C4-2B (cell line): ENCODE measurements around the gene TTC34.
"Not testable (repeated sequence)": the region's sequence is repeated elsewhere in the genome, so short reads cannot be mapped to it uniquely, and the experiment has no call there.

Experiments used
- H3K27ac ChIP-seq: fragments of 450-650 bp; 2 replicates; pipeline ENCODE4 v1.5.1; 2017
- CTCF ChIP-seq: fragments of 450-650 bp; conservative IDR thresholded peaks from 2 replicates; pipeline ENCODE4 v1.5.1; 2017; ENCODE audit warnings: mild to moderate bottlenecking
- ZFX ChIP-seq: fragments of 450-650 bp; IDR thresholded peaks from 2 replicates; pipeline ENCODE4 v1.6.1; 2017

The TTC34 gene

GRCh38 chr1:2783435-2784397, 17.8 kb downstream of the TTC34 start:
- TF ChIP-seq CTCF (no peak), ZFX (no peak)

DNA sequence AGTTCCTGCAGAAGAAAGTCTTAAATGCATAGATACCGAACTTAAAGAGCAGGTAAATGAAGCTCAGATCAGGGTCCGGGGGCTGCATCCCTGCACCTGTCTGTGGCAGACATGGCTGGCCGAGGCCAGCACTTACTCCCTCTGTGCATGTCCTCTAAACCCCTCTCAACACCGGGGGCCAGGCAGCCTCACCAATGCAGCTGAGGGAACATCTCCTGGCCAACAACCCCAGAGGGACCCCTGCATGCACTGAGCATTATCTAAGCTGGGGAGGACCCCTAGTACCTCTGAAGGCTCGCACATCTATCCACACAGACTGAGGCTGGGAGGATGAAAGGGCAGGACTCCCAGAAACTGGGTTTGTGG, 18.4 kb downstream of the TTC34 start:
- H3K27ac ChIP-seq: no peak overlapping the region
- TF ChIP-seq ZFX (no peak), CTCF (no peak)

More at GRCh38 chr1:2783435-2784397, 17.8 kb downstream of the TTC34 start:
- no peak overlapping the region for H3K27ac ChIP-seq

GRCh38 chr1:2781627-2782026, 19.9 kb downstream of the TTC34 start:
- TF ChIP-seq CTCF (no peak), ZFX (no peak)
- no peak overlapping the region for H3K27ac ChIP-seq

DNA sequence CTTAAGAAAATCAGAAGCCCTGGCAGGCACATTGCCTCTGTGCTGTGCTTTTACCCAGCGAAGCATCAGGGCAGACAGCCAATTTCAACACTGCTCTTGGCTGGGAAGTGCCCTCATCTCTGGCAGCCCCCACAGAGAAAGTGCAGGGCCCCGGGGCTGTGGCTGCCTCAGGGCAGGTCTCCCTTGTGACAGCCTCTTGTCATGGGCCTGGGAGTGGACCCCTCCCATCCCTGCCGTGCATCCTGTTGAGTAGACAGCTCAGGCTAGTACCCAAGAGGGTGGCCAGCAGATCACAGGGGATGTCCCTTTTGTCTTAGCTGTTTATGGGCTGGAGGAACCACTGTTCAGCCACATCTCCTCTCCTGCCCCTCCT, 23.3 kb downstream of the TTC34 start:
- H3K27ac ChIP-seq: no peak overlapping the region
- TF ChIP-seq ZFX: no peak
- TF ChIP-seq CTCF: no peak

DNA sequence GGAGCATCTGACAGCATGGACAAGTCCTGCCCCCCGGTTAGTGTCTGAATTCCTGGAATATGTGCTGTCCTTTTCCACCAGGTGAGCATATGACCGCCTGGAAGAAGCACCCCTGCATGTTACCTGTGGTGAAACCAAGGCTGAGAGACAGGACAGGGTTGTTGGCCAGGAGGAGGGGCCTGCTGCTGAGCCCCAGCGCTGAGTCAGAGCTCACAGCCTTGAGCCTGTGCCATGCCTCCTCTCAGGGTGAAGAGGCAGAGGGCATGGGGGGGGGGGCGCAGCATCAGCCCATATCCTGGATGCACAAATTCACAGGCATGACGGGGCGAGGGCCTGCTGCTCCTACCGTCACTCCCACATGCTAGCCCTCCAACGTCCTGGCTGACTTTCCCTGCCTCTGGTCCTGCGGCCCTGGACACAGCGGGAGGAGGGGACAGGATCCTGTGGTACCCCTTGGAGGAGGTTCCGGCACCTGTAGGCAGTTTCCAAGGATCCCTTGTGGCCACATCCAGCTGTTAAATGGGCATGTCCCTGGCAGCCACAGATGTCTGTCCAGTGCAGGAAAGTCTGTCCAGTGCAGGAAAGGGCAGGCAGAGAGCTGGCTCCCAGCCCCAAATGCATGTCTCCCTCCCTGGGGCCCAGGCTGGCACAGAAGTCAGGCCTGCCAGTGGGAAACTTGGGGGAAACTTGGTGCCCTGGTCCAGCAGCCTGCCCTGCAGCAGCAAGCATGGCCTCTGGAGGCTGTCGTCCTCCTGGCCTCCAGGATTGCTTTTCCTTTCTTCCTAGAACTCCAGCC, 23.9 kb downstream of the TTC34 start:
- H3K27ac ChIP-seq: no peak overlapping the region
- TF ChIP-seq CTCF (no peak), ZFX (no peak)

- H3K27ac ChIP-seq: not testable (repeated sequence)
Observed at GRCh38 chr1:2775333-2775732, 26.2 kb downstream of the TTC34 start.

DNA sequence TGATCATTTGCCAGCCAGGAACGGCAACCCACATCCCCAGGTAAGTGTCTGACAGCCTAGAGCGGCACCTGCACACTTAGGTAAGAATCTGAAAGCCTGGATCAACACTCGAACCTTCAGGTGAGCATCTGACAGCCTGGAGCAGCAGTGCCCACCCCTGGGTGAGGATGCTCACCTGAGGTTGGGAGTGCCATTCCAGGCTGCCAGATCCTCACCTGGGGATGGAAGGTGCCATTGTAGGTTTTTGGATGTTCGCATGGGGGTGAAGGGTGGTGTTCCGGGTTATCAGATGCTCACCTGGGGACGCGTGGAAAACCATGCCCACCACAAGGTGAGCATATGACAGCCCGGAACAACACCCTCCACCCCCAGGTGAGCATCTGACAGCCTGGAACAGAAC, 33.4 kb downstream of the TTC34 start:
- not testable (repeated sequence) for H3K27ac ChIP-seq

DNA sequence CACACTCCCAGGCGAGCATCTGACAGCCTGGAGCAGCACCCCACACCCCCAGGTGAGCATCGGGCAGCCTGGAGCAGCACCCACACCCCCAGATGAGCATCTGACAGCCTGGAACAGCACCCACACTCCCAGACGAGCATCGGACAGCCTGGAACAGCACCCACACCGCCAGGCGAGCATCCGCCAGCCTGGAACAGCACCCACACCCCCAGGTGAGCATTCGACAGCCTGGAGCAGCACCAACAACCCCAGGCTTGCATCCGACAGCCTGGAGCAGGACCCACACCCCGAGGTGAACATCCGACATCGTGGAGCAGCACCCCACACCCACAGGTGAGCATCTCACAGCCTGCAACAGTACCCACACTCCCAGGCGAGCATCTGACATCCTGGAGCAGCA, 42.1 kb downstream of the TTC34 start:
- not testable (repeated sequence) for H3K27ac ChIP-seq

DNA sequence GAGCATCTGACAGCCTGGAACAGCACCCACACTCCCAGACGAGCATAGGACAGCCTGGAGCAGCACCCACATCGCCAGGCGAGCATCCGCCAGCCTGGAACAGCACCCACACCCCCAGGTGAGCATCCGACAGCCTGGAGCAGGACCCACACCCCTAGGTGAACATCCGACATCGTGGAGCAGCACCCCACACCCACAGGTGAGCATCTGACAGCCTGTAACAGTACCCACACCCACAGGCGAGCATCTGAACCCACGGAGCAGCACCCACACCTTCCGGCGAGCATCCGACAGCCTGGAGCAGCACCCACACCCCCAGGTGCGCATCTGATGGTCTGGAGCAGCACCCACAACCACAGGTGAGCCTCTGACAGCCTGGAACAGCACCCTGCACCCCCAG, 44.0 kb downstream of the TTC34 start:
- not testable (repeated sequence) for H3K27ac ChIP-seq

- not testable (repeated sequence) for H3K27ac ChIP-seq
Observed at GRCh38 chr1:2755426-2755825, 46.1 kb downstream of the TTC34 start.

DNA sequence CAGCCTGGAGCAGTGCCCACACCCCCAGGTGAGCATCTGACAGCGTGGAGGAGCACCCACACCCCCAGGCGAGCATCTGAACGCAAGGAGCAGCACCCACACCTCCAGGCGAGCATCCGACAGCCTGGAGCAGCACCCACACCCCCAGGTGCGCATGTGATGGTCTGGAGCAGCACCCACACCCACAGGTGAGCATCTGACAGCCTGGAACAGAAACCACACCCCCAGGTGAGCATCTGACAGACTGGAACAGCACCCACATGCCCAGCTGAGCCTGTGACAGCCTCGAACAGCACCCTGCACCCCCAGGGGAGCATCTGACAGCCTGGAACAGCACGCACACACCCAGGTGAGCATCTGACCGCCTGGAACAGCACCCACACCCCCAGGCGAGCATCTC, 46.9 kb downstream of the TTC34 start:
- not testable (repeated sequence) for H3K27ac ChIP-seq

DNA sequence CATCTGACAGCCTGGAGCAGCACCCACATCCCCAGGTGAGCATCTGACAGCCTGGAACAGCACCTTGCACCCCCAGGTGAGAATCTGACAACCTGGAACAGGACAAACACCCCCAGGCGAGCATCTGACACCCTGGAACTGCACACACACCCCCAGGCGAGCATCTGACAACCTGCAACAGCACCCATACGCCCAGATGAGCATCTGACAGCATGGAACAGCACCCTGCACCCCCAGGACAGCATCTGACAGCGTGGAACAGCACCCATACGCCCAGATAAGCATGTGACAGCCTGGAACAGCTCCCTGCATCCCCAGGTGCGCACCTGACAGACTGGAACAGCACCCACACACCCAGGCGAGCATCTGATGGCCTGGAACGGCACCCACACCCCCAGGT, 49.0 kb downstream of the TTC34 start:
- not testable (repeated sequence) for H3K27ac ChIP-seq

GRCh38 chr1:2751866-2752265, 49.6 kb downstream of the TTC34 start:
- not testable (repeated sequence) for H3K27ac ChIP-seq
